22Rv1 (cell line): Measurements from ENCODE around the gene COL4A6.

Experiments
- ZFX ChIP-seq: fragments of 450-650 bp; IDR thresholded peaks from 2 replicates; pipeline ENCODE4 v1.6.1; 2017; ENCODE audit warnings: antibody characterized with exemption, borderline replicate concordance
- TF ChIP-seq, protein P1 (sequence below): fragments of 450-650 bp; IDR thresholded peaks from 2 replicates; pipeline ENCODE4 v1.5.1; 2017; ENCODE audit warnings: mild to moderate bottlenecking

DNA sequence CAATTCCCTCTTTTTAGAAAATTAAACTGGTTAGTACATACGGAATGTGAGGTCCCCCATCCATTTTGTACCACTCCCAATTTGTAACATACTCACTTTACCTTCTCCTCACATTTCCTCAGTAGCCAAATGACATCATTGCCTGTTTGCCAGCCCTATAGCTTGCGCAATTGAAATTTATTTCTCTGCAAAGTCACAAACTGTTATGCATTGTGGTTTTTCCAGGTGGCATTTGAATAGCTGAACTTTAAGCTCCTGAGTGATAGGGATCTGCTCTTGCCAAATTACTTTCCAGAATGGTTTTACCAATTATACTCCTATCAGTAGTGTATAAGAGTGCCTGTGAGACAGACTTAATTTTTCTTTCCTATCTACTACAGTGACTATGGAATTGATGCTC is 9.1 kb upstream of the COL4A6 start:
- TF ChIP-seq, protein P1, sequence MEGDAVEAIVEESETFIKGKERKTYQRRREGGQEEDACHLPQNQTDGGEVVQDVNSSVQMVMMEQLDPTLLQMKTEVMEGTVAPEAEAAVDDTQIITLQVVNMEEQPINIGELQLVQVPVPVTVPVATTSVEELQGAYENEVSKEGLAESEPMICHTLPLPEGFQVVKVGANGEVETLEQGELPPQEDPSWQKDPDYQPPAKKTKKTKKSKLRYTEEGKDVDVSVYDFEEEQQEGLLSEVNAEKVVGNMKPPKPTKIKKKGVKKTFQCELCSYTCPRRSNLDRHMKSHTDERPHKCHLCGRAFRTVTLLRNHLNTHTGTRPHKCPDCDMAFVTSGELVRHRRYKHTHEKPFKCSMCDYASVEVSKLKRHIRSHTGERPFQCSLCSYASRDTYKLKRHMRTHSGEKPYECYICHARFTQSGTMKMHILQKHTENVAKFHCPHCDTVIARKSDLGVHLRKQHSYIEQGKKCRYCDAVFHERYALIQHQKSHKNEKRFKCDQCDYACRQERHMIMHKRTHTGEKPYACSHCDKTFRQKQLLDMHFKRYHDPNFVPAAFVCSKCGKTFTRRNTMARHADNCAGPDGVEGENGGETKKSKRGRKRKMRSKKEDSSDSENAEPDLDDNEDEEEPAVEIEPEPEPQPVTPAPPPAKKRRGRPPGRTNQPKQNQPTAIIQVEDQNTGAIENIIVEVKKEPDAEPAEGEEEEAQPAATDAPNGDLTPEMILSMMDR, result no peak
- TF ChIP-seq ZFX, result no peak
